H1 (cell line): ENCODE results near the gene PRTN3. TPM values are rescaled to one million over a fixed set of nuclear protein-coding genes. Genes with fewer than 3 reads are reported as not detected.

Experiments
- CTCF ChIA-PET: fragments of 300-600 bp; sonication (Branson Sonifier 250); formaldehyde crosslinking; loops from one replicate; lab custom pipeline; 2021; ENCODE audit not compliant: partially characterized antibody; lab: Charles Lee
- POLR2A ChIA-PET: fragments of 300-600 bp; sonication (Branson Sonifier 250); formaldehyde crosslinking; loops from one replicate; lab custom pipeline; 2021; ENCODE audit warnings: inconsistent platforms; ENCODE audit not compliant: partially characterized antibody; lab: Charles Lee
- DNase-seq, 2 experiments: peaks; one replicate each; pipeline versions ENCODE4 v3.0.0 to v3.0.0-alpha.2; 2010 to 2022; ENCODE audit warnings: low spot score in 2 of 2, low read depth in 1 of 2, mixed read lengths in 1 of 2
- FAIRE-seq: peaks from 2 replicates; lab custom pipeline; 2011; peaks lifted over from hg19 to GRCh38; lab: Jason Lieb, UNC
- H2AFZ ChIP-seq: 2 replicates; pipeline ENCODE4 v1.8.1; 2012; ENCODE audit warnings: low read length, inconsistent platforms
- H2AK5ac ChIP-seq: 2 replicates; pipeline ENCODE4 v1.6.1; 2013; ENCODE audit warnings: low read depth, low read length
- H2BK120ac ChIP-seq: replicated peaks from 2 replicates; pipeline ENCODE3; 2013; ENCODE audit warnings: low read depth, low read length, inconsistent platforms
- H2BK12ac ChIP-seq: 2 replicates; pipeline ENCODE4 v1.6.1; 2013; ENCODE audit warnings: low read depth, low read length
- H2BK15ac ChIP-seq: 2 replicates; pipeline ENCODE4 v1.6.1; 2013; ENCODE audit warnings: low read length
- H2BK20ac ChIP-seq: 2 replicates; pipeline ENCODE4 v1.6.1; 2013; ENCODE audit warnings: low read length
- H2BK5ac ChIP-seq: 2 replicates; pipeline ENCODE4 v1.6.1; 2013; ENCODE audit warnings: low read depth, low read length
- H3K14ac ChIP-seq: 2 replicates; pipeline ENCODE4 v1.6.1; 2013; ENCODE audit warnings: inconsistent platforms; ENCODE audit not compliant: insufficient read length
- H3K18ac ChIP-seq: 2 replicates; pipeline ENCODE4 v1.6.1; 2013; ENCODE audit warnings: low read length; ENCODE audit errors: extremely low read depth
- H3K23ac ChIP-seq: 2 replicates; pipeline ENCODE4 v1.6.1; 2013; ENCODE audit warnings: inconsistent platforms; ENCODE audit not compliant: insufficient read length
- H3K23me2 ChIP-seq: 2 replicates; pipeline ENCODE4 v1.6.1; 2013; ENCODE audit warnings: low read depth, low read length
- H3K27ac ChIP-seq: 2 replicates; pipeline ENCODE4 v1.6.1; 2011; ENCODE audit warnings: low read depth, low read length, inconsistent platforms
- H3K27me3 ChIP-seq, 4 experiments: replicated peaks in 1 of 4; 1 replicate in 1 of 4; 2 replicates in 3 of 4; pipeline versions ENCODE4 v1.6.1 to v1.8.1; 2011 to 2013; ENCODE audit warnings: low read length in 3 of 4, mild to moderate bottlenecking in 3 of 4, inconsistent platforms in 2 of 4, mixed read lengths in 2 of 4, moderate library complexity in 1 of 4; ENCODE audit not compliant: control insufficient read depth in 3 of 4, insufficient read depth in 3 of 4; ENCODE audit errors: extremely low read depth in 1 of 4
- H3K36me3 ChIP-seq, 4 experiments: 2 replicates each; pipeline versions ENCODE4 v1.6.1 to v1.8.1; 2011 to 2013; ENCODE audit warnings: mild to moderate bottlenecking in 4 of 4, low read length in 3 of 4, moderate library complexity in 2 of 4, control low read depth in 1 of 4, inconsistent platforms in 1 of 4; ENCODE audit not compliant: insufficient read depth in 4 of 4, control insufficient read depth in 2 of 4
- H3K4ac ChIP-seq: replicated peaks from 2 replicates; pipeline ENCODE3; 2013; ENCODE audit warnings: low read length, low read depth, mixed read lengths, inconsistent platforms; ENCODE audit not compliant: insufficient read length
- H3K4me1 ChIP-seq, 4 experiments: replicated peaks in 1 of 4; 1 replicate in 1 of 4; 2 replicates in 3 of 4; pipeline versions ENCODE4 v1.6.1 to v1.8.1; 2011 to 2013; ENCODE audit warnings: low read length in 3 of 4, inconsistent platforms in 2 of 4, mixed read lengths in 1 of 4; ENCODE audit not compliant: insufficient read depth in 4 of 4, control insufficient read depth in 3 of 4
- H3K4me2 ChIP-seq, 2 experiments: 2 replicates each; pipeline versions ENCODE4 v1.6.1 to v1.8.1; 2011 to 2013; ENCODE audit warnings: low read depth in 2 of 2, low read length in 2 of 2, control low read depth in 1 of 2, inconsistent platforms in 1 of 2, mild to moderate bottlenecking in 1 of 2; ENCODE audit not compliant: insufficient read depth in 1 of 2
- H3K4me3 ChIP-seq, 4 experiments: fragments of 200-600, 300-600 bp in 1 of 4; sonication (generic), shearing (Covaris generic), sonication (Bioruptor Twin) in 1 of 4; 2 replicates each; pipeline versions ENCODE4 v1.5.1 to v1.8.1; 2011 to 2016; ENCODE audit warnings: low read length in 4 of 4, low read depth in 3 of 4, control low read depth in 2 of 4, inconsistent platforms in 2 of 4, mild to moderate bottlenecking in 2 of 4, mixed read lengths in 1 of 4, moderate library complexity in 1 of 4; ENCODE audit not compliant: insufficient read depth in 2 of 4; ENCODE audit errors: extremely low read depth in 1 of 4
- H3K56ac ChIP-seq: replicated peaks from 2 replicates; pipeline ENCODE3; 2013; ENCODE audit warnings: low read depth, mild to moderate bottlenecking, mixed read lengths, low read length, inconsistent platforms; ENCODE audit not compliant: insufficient read length
- H3K79me1 ChIP-seq: 2 replicates; pipeline ENCODE4 v1.6.1; 2013; ENCODE audit warnings: low read depth, low read length, control low read depth
- H3K79me2 ChIP-seq, 2 experiments: 2 replicates each; pipeline versions ENCODE4 v1.6.1 to v1.8.1; 2012 to 2013; ENCODE audit warnings: low read length in 2 of 2, mild to moderate bottlenecking in 2 of 2, inconsistent platforms in 1 of 2; ENCODE audit not compliant: insufficient read depth in 2 of 2, control insufficient read depth in 1 of 2
- H3K9ac ChIP-seq, 4 experiments: replicated peaks in 1 of 4; 1 replicate in 1 of 4; 2 replicates in 3 of 4; pipeline versions ENCODE4 v1.6.1 to v1.8.1; 2011 to 2013; ENCODE audit warnings: low read depth in 3 of 4, low read length in 3 of 4, control low read depth in 2 of 4, mild to moderate bottlenecking in 2 of 4, moderate library complexity in 2 of 4, inconsistent platforms in 1 of 4; ENCODE audit errors: extremely low read depth in 1 of 4
- H3K9me3 ChIP-seq, 2 experiments: 2 replicates each; pipeline versions ENCODE4 v1.6.1 to v1.8.1; 2012 to 2013; ENCODE audit warnings: mild to moderate bottlenecking in 2 of 2, moderate library complexity in 2 of 2, control low read depth in 1 of 2, inconsistent platforms in 1 of 2, low read depth in 1 of 2, low read length in 1 of 2, mixed read lengths in 1 of 2; ENCODE audit not compliant: insufficient read depth in 2 of 2
- H4K20me1 ChIP-seq, 2 experiments: replicated peaks in 1 of 2; 2 replicates each; pipeline versions ENCODE3 to v1.8.1; 2011 to 2013; ENCODE audit warnings: inconsistent platforms in 2 of 2, low read length in 2 of 2, mild to moderate bottlenecking in 1 of 2; ENCODE audit not compliant: insufficient read depth in 2 of 2, control insufficient read depth in 1 of 2
- H4K5ac ChIP-seq: 2 replicates; pipeline ENCODE4 v1.6.1; 2013; ENCODE audit warnings: low read length, low read depth, mixed read lengths, inconsistent platforms; ENCODE audit not compliant: insufficient read length
- H4K8ac ChIP-seq: 2 replicates; pipeline ENCODE4 v1.8.0; 2013; ENCODE audit warnings: mild to moderate bottlenecking, moderate library complexity, low read length, inconsistent platforms; ENCODE audit not compliant: insufficient read depth; ENCODE audit errors: extremely low read depth
- H4K91ac ChIP-seq: replicated peaks from 2 replicates; pipeline ENCODE3; 2013; ENCODE audit warnings: low read length, mixed read lengths, inconsistent platforms; ENCODE audit not compliant: insufficient read length
- CBX5 ChIP-seq: fragments of 300-800, 300-1000 bp; sonication (generic); IDR thresholded peaks from 2 replicates; pipeline ENCODE4 v1.7.1; 2016; ENCODE audit warnings: antibody characterized with exemption, low read length, low read depth
- CREB1 ChIP-seq: IDR thresholded peaks from 2 replicates; pipeline ENCODE4 v1.6.1; 2012; ENCODE audit warnings: inconsistent platforms
- EZH2 ChIP-seq: fragments of 200-600 bp; sonication (generic); IDR thresholded peaks from 2 replicates; pipeline ENCODE4 v1.7.1; 2012; ENCODE audit warnings: low read depth, mild to moderate bottlenecking, moderate library complexity, low read length, inconsistent platforms; ENCODE audit not compliant: severe bottlenecking
- JUND ChIP-seq: IDR thresholded peaks from 2 replicates; pipeline ENCODE4 v1.6.1; 2011; ENCODE audit warnings: mild to moderate bottlenecking, improper control_type of control experiment, low read length
- RAD21 ChIP-seq, 2 experiments: IDR thresholded peaks in 1 of 2; conservative IDR thresholded peaks in 1 of 2; 2 replicates each; pipeline ENCODE4 v1.6.1; 2011; ENCODE audit warnings: low read depth in 2 of 2, low read length in 2 of 2, improper control_type of control experiment in 1 of 2, inconsistent platforms in 1 of 2, mild to moderate bottlenecking in 1 of 2, moderate library complexity in 1 of 2
- TBP ChIP-seq: IDR thresholded peaks from 2 replicates; pipeline ENCODE4 v1.6.1; 2011; ENCODE audit warnings: low read depth, low read length, improper control_type of control experiment
- WGBS, 2 experiments: shearing (Covaris generic) in 1 of 2; methylation state at CpG; one replicate each; pipeline versions ENCODE4 v1.1.6 to v1.1.7; 2013 to 2015; ENCODE audit warnings: low lambda C conversion rate in 2 of 2, mixed read lengths in 2 of 2, inconsistent platforms in 1 of 2, low coverage in 1 of 2, missing lambda C conversion rate in 1 of 2; ENCODE audit not compliant: insufficient replicate concordance in 2 of 2, insufficient coverage in 1 of 2, insufficient read length in 1 of 2; ENCODE audit errors: extremely low coverage in 1 of 2, missing lambda C conversion rate in 1 of 2; 5-methylcytosine and 5-hydroxymethylcytosine counted together
- polyA plus RNA-seq, 7 experiments: library from polyadenylated mRNA; depleted of rRNA in 3 of 7; stranded (reverse) in 5 of 7; unstranded in 2 of 7; fragments of >200 nt in 5 of 7; fragments of 200-250 nt in 2 of 7; gene quantifications; 1 replicate in 5 of 7; 2 replicates in 1 of 7; 4 replicates in 1 of 7; pipeline versions ENCODE4 v1.2.1 to v1.2.3, GENCODE V29; 2011 to 2013; ENCODE audit warnings: missing spikeins in 2 of 7, mixed read lengths in 2 of 7
- total RNA-seq: library from RNA; stranded (reverse); fragmentation: NEBNext Ultra II Directional; extraction: Animal tissue kit (Norgen Biotek cat#: 25700); gene quantifications from 2 replicates; pipeline ENCODE4 v1.2.1, GENCODE V29; 2021
- TF ChIP-seq, protein P1 (sequence below): IDR thresholded peaks from 2 replicates; pipeline ENCODE4 v1.6.1; 2011; ENCODE audit warnings: low read depth, mild to moderate bottlenecking, low read length; ENCODE audit not compliant: insufficient read depth
- TF ChIP-seq, protein P2 (sequence below), 3 experiments: IDR thresholded peaks; 1 replicate in 2 of 3; 2 replicates in 1 of 3; pipeline versions ENCODE4 v1.5.1 to v1.6.1; 2011; ENCODE audit warnings: low read length in 3 of 3, mild to moderate bottlenecking in 3 of 3, inconsistent platforms in 2 of 3, low read depth in 1 of 3, moderate library complexity in 1 of 3; ENCODE audit not compliant: insufficient read depth in 1 of 3; ENCODE audit errors: control extremely low read depth in 1 of 3

Gene PRTN3
- total and polyA plus RNA-seq, 2 of the 8 experiments (the other 6 are each of a cell fraction or from before 2014, with no cell fraction given), result 0.39 to 2.1 TPM

DNA sequence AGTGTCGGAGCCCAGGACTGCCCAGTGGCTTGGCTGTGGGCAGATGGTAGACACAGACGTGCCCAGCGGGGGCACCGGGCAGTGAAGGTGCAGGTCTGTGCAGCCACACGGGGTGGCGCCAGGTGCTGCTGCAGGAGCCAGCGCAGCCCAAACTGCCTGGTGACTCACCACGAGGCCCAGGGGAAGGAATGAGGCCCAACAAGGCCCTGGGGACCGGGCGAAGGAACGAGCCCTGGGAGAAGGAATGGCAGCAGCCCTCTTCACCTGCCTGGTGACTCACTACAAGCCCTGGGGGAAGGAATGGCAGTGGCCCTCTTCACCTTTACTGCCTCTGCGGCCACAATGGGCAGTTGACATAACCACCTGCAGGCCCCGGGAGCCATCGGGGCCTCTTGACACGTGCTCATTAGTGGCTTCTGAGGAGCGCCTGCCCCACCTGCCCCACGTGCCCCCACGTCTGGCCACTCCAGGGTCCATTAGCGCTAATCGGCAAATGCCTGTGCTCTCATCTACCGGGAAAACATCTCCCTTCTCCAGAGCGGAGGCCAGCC, 42.9 kb downstream of the PRTN3 start:
- WGBS, 2 experiments, result 94% methylated on average over 22 of the region's 22 CpGs; no CpG with 5 or more reads in 1 of the 2 experiments
- no peak overlapping the region for H4K91ac ChIP-seq
- no peak overlapping the region; a peak in 1 of 7 replicates for H3K9ac ChIP-seq
- H2BK12ac ChIP-seq, result no peak overlapping the region
- no peak overlapping the region for H3K27ac ChIP-seq
- no peaks in the 10 kb centered on the region for H3K4me1 ChIP-seq
- TF ChIP-seq RAD21 (IDR thresholded peaks at IDR 0.05 in 1 of 2, conservative IDR thresholded peaks at IDR 0.05 in 1 of 2; ENCODE audit: low read depth in 2 of 2, low read length in 2 of 2), result peak; percentile 28 to 38; a peak in 2 of 4 replicates
- no peak for TF ChIP-seq EZH2
- no peak for TF ChIP-seq CREB1
- peak; percentile 50; the same call in 1 of the 2 replicates for TF ChIP-seq JUND
- TF ChIP-seq, protein P1, sequence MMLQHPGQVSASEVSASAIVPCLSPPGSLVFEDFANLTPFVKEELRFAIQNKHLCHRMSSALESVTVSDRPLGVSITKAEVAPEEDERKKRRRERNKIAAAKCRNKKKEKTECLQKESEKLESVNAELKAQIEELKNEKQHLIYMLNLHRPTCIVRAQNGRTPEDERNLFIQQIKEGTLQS, result no peak
- TF ChIP-seq, protein P2, sequence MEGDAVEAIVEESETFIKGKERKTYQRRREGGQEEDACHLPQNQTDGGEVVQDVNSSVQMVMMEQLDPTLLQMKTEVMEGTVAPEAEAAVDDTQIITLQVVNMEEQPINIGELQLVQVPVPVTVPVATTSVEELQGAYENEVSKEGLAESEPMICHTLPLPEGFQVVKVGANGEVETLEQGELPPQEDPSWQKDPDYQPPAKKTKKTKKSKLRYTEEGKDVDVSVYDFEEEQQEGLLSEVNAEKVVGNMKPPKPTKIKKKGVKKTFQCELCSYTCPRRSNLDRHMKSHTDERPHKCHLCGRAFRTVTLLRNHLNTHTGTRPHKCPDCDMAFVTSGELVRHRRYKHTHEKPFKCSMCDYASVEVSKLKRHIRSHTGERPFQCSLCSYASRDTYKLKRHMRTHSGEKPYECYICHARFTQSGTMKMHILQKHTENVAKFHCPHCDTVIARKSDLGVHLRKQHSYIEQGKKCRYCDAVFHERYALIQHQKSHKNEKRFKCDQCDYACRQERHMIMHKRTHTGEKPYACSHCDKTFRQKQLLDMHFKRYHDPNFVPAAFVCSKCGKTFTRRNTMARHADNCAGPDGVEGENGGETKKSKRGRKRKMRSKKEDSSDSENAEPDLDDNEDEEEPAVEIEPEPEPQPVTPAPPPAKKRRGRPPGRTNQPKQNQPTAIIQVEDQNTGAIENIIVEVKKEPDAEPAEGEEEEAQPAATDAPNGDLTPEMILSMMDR (IDR thresholded peaks at IDR 0.05; ENCODE audit: control extremely low read depth in 1 of 3, insufficient read depth in 1 of 3, low read depth in 1 of 3, low read length in 3 of 3), result peak; percentile 29 to 44 (median 36); a peak in 3 of 4 replicates
- no peak for TF ChIP-seq TBP
- TF ChIP-seq CBX5, result no peak
- ChIA-PET CTCF (interaction anchor here (0.6 to 2.1 kb wide), 4 partner anchors 10 to 34 kb away, joined by 3 to 11 read pairs (median 5); no protein-coding TSS in a partner anchor), POLR2A (interaction anchor here (0.6 to 11.5 kb wide), 4 partner anchors 6 to 113 kb away, joined by 3 to 82 read pairs (median 3); partner anchors contain the start of genes MED16 and RNU6-9)
- H3K79me2 ChIP-seq, result no peaks in the 10 kb centered on the region
- H2BK20ac ChIP-seq, result no peak overlapping the region
- no peak overlapping the region for H2BK120ac ChIP-seq
- FAIRE-seq (no peak), DNase-seq (no peak)
- no peak overlapping the region for H3K18ac ChIP-seq
- H3K23me2 ChIP-seq, result no peaks in the 10 kb centered on the region
- H2AK5ac ChIP-seq, result no peak overlapping the region
- H3K4me3 ChIP-seq, result no peak overlapping the region
- no peaks in the 10 kb centered on the region for H3K27me3 ChIP-seq
- no peak overlapping the region for H2AFZ ChIP-seq
- H4K5ac ChIP-seq, result no peak overlapping the region
- H2BK15ac ChIP-seq, result no peak overlapping the region
- H3K79me1 ChIP-seq, result no peaks in the 10 kb centered on the region
- H3K4ac ChIP-seq, result no peak overlapping the region
- H2BK5ac ChIP-seq, result 0 out of 2 replicates have a peak overlapping the region, but pooled peaks have one; percentile 30
- peaks cover 5 to 7% of the 10 kb centered on the region in 2 experiments for H4K20me1 ChIP-seq
- H3K36me3 ChIP-seq, result peaks cover 0 to 26% (median 6%) of the 10 kb centered on the region in 4 experiments; a peak in 4 of 8 replicates
- H3K14ac ChIP-seq, result no peak overlapping the region
- H3K9me3 ChIP-seq, result no peaks in the 10 kb centered on the region
- no peak overlapping the region for H3K4me2 ChIP-seq
- no peak overlapping the region for H3K23ac ChIP-seq
- H3K56ac ChIP-seq, result no peak overlapping the region
- H4K8ac ChIP-seq, result no peak overlapping the region
